Spleen (tissue), 11 donors: ENCODE measurements around the gene IL17RD. TPM values are rescaled to one million over a fixed set of nuclear protein-coding genes. Genes with fewer than 3 reads are reported as not detected.
"Not testable (repeated sequence)": the region's sequence is repeated elsewhere in the genome, so short reads cannot be mapped to it uniquely, and the experiment has no call there.

ENCODE experiments used
- DNase-seq: peaks from one replicate; pipeline ENCODE4 v3.0.0-alpha.2; 2020
- H3K27ac ChIP-seq, 8 donors: fragments of 200-600 bp; sonication (generic) in 7 of 8; 1 replicate in 4 of 8; 2 replicates in 4 of 8; pipeline versions ENCODE4 v1.5.0 to v1.8.0; 2016 to 2021; ENCODE audit warnings: inconsistent platforms in 4 of 8, mild to moderate bottlenecking in 4 of 8, moderate library complexity in 1 of 8
- H3K27me3 ChIP-seq, 7 donors: fragments of 200-600 bp; sonication (generic) in 6 of 7; replicated peaks in 1 of 7; 1 replicate in 4 of 7; 2 replicates in 3 of 7; pipeline versions ENCODE4 v1.5.0 to v1.8.0; 2016 to 2021; ENCODE audit warnings: inconsistent platforms in 3 of 7, mild to moderate bottlenecking in 1 of 7
- H3K36me3 ChIP-seq, 6 donors: fragments of 200-600 bp; sonication (generic) in 5 of 6; 1 replicate in 4 of 6; 2 replicates in 2 of 6; pipeline versions ENCODE4 v1.5.0 to v1.8.0; 2016 to 2021; ENCODE audit warnings: inconsistent platforms in 2 of 6
- H3K4me1 ChIP-seq, 6 donors: fragments of 200-600 bp; sonication (generic) in 5 of 6; 1 replicate in 3 of 6; 2 replicates in 3 of 6; pipeline versions ENCODE4 v1.5.0 to v1.8.0; 2016 to 2021; ENCODE audit warnings: inconsistent platforms in 3 of 6
- H3K4me3 ChIP-seq, 8 donors: fragments of 200-600 bp; sonication (generic) in 7 of 8; 1 replicate in 4 of 8; 2 replicates in 4 of 8; pipeline versions ENCODE4 v1.5.0 to v1.8.0; 2016 to 2021; ENCODE audit warnings: inconsistent platforms in 4 of 8, mild to moderate bottlenecking in 4 of 8, moderate library complexity in 2 of 8
- H3K9me3 ChIP-seq, 8 donors: fragments of 200-600 bp; sonication (generic) in 7 of 8; 1 replicate in 4 of 8; 2 replicates in 4 of 8; pipeline versions ENCODE4 v1.5.0 to v1.8.0; 2016 to 2021; ENCODE audit warnings: inconsistent platforms in 4 of 8
- CTCF ChIP-seq, 11 experiments: fragments of 200-600 bp in 7 of 11; fragments of 450-650 bp in 4 of 11; sonication (generic) in 4 of 11; IDR thresholded peaks in 8 of 11; conservative IDR thresholded peaks in 3 of 11; 1 replicate in 7 of 11; 2 replicates in 4 of 11; pipeline versions ENCODE4 v1.4.0 to v1.8.0; 2016 to 2021; ENCODE audit warnings: antibody characterized with exemption in 11 of 11, inconsistent platforms in 4 of 11, mild to moderate bottlenecking in 1 of 11
- POLR2A ChIP-seq, 3 donors: fragments of 450-650 bp; IDR thresholded peaks; one replicate each; pipeline ENCODE4 v1.5.1; 2017; ENCODE audit warnings: antibody characterized with exemption in 3 of 3, mild to moderate bottlenecking in 1 of 3
- POLR2AphosphoS5 ChIP-seq, 3 donors: sonication (generic); formaldehyde crosslinking; IDR thresholded peaks; one replicate each; pipeline ENCODE4 v1.5.1; 2017; ENCODE audit warnings: antibody characterized with exemption in 3 of 3
- WGBS, 5 donors: extraction: QIAGEN DNeasy Blood & Tissue Kit in 3 of 5; methylation state at CpG; one replicate each; pipeline versions ENCODE4 v1.1.5 to v1.1.7; 2013 to 2018; 5-methylcytosine and 5-hydroxymethylcytosine counted together
- intact Hi-C: fragments of 100-400 bp; cut with DNase I; formaldehyde crosslinking; loops from one replicate; pipeline ENCODE4 v1.15.0; 2023; ENCODE audit warnings: low total_unique reads
- polyA plus RNA-seq, 3 donors: library from polyadenylated mRNA; stranded (reverse); fragments of 200-250 nt; gene quantifications; one replicate each; pipeline ENCODE4 v1.2.1, GENCODE V29; 2013
- total RNA-seq, 7 donors: library from RNA; depleted of rRNA in 3 of 7; stranded (reverse); fragments of >200 nt in 3 of 7; fragmentation: NEBNext Ultra II Directional in 4 of 7; extraction: Animal tissue kit (Norgen Biotek cat#: 25700) in 4 of 7; gene quantifications; one replicate each; pipeline versions ENCODE4 v1.1.0 to v1.2.1, GENCODE V29; 2016 to 2021
- donor health status: healthy with polysubstance abuse.
- donor health status: DM: no; HTN: no; CAD: no; lungs with moderate emphysema.
- donor health status: DM: no; HTN: no; CAD: no.
- donor health status: Bipolar disorder and iron deficiency.
- donor health status: healthy.
- donor health status: DM: no; HTN: no; CAD: no.
- donor health status: DM: yes; HTN: yes; CAD: no.

The IL17RD gene
- total and polyA plus RNA-seq, 10 donors: 0.20 to 15.9 (median 2.8) TPM

GRCh38 chr3:57088503-57088902, 76.7 kb downstream of the IL17RD start:
- no peaks in the 10 kb centered on the region for H3K4me1 ChIP-seq
- peaks cover 0 to 3% (median 0%) of the 10 kb centered on the region in 7 donors for H3K27me3 ChIP-seq
- no peak for DNase-seq
- TF ChIP-seq POLR2A (IDR thresholded peaks at IDR 0.05): no peak
- no peak for TF ChIP-seq POLR2AphosphoS5 (IDR thresholded peaks at IDR 0.05)
- TF ChIP-seq CTCF (IDR thresholded peaks at IDR 0.05 in 8 of 11, conservative IDR thresholded peaks at IDR 0.05 in 3 of 11): no peak
- intact Hi-C loops: no loop called here
- no peaks in the 10 kb centered on the region for H3K9me3 ChIP-seq
- H3K4me3 ChIP-seq: no peak overlapping the region
- no peak overlapping the region for H3K27ac ChIP-seq
- WGBS, 5 donors: 64 to 89% (median 77%) methylated on average over 5 of the region's 5 CpGs
- no peaks in the 10 kb centered on the region for H3K36me3 ChIP-seq

DNA sequence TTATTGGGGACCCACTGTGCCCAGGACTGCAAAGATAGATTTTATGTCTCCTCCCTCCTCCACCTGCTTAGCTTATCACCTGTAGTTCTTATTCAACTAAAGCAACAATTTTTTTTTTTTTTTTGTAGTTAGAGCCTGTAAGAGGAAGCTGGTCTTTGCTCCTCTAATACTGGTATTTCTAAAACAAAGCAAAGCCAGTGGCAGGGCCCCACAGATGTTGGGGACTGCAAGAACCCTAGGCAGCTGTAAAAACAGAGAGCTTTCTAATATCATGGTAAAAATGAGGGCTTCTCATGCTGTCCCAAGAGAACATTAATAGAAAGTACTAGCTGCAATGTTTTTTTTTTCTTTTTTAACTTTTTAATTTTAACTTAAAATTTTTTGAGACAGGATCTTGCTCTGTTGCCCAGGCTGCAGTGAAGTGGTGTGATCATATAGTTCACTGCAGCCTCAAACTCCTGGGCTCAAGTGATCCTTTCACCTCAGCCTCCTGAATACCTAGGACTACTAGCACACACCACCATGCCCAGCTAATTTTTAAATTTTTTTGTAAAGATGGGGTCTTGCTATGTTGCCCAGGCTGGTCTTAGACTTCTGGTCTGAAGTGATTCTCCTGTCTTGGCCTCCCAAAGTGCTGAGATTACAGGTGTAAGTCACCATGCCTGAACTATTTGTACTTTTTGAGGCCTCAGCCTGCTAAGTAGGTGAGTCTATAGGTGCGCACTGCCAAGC, 77.6 kb downstream of the IL17RD start:
- Histone ChIP-seq H3K4me1 (no peaks in the 10 kb centered on the region), H3K36me3 (no peaks in the 10 kb centered on the region), H3K27me3 (peaks cover 0 to 3% (median 0%) of the 10 kb centered on the region in 7 donors), H3K4me3 (no peak overlapping the region), H3K9me3 (no peaks in the 10 kb centered on the region), H3K27ac (no peak overlapping the region)
- no peak for DNase-seq
- intact Hi-C loops: no loop called here
- WGBS, 5 donors: 93 to 100% (median 100%) methylated on average over 1 of the region's 1 CpG
- TF ChIP-seq POLR2AphosphoS5 (IDR thresholded peaks at IDR 0.05): no peak
- TF ChIP-seq CTCF (IDR thresholded peaks at IDR 0.05 in 8 of 11, conservative IDR thresholded peaks at IDR 0.05 in 3 of 11): no peak
- no peak for TF ChIP-seq POLR2A (IDR thresholded peaks at IDR 0.05)

DNA sequence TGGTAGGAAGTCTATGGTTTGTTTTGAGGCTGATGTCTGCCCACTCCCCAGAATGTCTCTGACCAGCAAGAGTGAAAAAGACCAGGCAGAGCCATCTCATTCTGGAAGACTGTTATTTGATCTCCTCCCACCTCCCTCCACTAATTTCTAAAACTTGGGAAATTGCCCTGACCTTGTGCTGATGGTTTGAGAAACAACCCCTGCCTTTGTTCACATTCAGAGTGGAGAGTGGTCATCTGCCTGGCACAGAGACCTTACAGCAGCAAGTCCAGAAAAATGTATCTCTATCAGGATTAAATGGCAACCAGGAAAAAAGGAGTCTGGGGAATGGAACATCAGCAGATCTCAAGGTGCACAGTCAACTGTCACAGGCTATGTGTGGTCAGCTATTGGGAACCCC, 79.0 kb downstream of the IL17RD start:
- intact Hi-C loops: no loop called here
- no peak for DNase-seq
- no peaks in the 10 kb centered on the region for H3K4me1 ChIP-seq
- TF ChIP-seq POLR2A (IDR thresholded peaks at IDR 0.05) (no peak), POLR2AphosphoS5 (IDR thresholded peaks at IDR 0.05) (no peak), CTCF (IDR thresholded peaks at IDR 0.05 in 8 of 11, conservative IDR thresholded peaks at IDR 0.05 in 3 of 11) (no peak)
- no peaks in the 10 kb centered on the region for H3K36me3 ChIP-seq
- no peak overlapping the region for H3K27ac ChIP-seq
- no peaks in the 10 kb centered on the region for H3K9me3 ChIP-seq
- H3K4me3 ChIP-seq: no peak overlapping the region
- peaks cover 0 to 3% (median 0%) of the 10 kb centered on the region in 7 donors for H3K27me3 ChIP-seq

GRCh38 chr3:57085211-57085610, 79.9 kb downstream of the IL17RD start:
- Histone ChIP-seq H3K9me3 (no peaks in the 10 kb centered on the region), H3K27me3 (peaks cover 0 to 5% (median 0%) of the 10 kb centered on the region in 7 donors), H3K27ac (no peak overlapping the region), H3K36me3 (no peaks in the 10 kb centered on the region), H3K4me1 (no peaks in the 10 kb centered on the region), H3K4me3 (no peak overlapping the region)
- WGBS, 5 donors: 88 to 95% (median 91%) methylated on average over 4 of the region's 4 CpGs
- intact Hi-C loops: no loop called here
- TF ChIP-seq POLR2A (IDR thresholded peaks at IDR 0.05): no peak
- no peak for TF ChIP-seq CTCF (IDR thresholded peaks at IDR 0.05 in 8 of 11, conservative IDR thresholded peaks at IDR 0.05 in 3 of 11)
- no peak for TF ChIP-seq POLR2AphosphoS5 (IDR thresholded peaks at IDR 0.05)
- no peak for DNase-seq

GRCh38 chr3:57083266-57083995, 81.7 kb downstream of the IL17RD start:
- H3K4me3 ChIP-seq, H3K9me3 ChIP-seq, DNase-seq, intact Hi-C loops, H3K27ac ChIP-seq, H3K36me3 ChIP-seq: not testable (repeated sequence)
- WGBS, 5 donors: 90 to 96% (median 94%) methylated on average over 16 of the region's 16 CpGs
- peaks cover 3 to 12% (median 11%) of the 10 kb centered on the region in 6 donors for H3K4me1 ChIP-seq
- H3K27me3 ChIP-seq: peaks cover 0 to 20% (median 10%) of the 10 kb centered on the region in 7 donors
